NB4 (cell line): ENCODE results near the gene SLC49A4.

ENCODE experiments used
- CTCF ChIP-seq: IDR thresholded peaks from one replicate; pipeline ENCODE4 v1.5.1; 2012; ENCODE audit warnings: low read depth, low read length
- MYC ChIP-seq: IDR thresholded peaks from 2 replicates; pipeline ENCODE4 v1.6.1; 2011; ENCODE audit warnings: low read depth, low read length
- POLR2A ChIP-seq: IDR thresholded peaks from 2 replicates; pipeline ENCODE4 v1.6.1; 2011; ENCODE audit warnings: mild to moderate bottlenecking; ENCODE audit not compliant: insufficient read length; ENCODE audit errors: extremely low read depth
- TF ChIP-seq, protein P1 (sequence below): IDR thresholded peaks from 2 replicates; pipeline ENCODE4 v1.6.1; 2011; ENCODE audit warnings: low read depth, low read length

DNA sequence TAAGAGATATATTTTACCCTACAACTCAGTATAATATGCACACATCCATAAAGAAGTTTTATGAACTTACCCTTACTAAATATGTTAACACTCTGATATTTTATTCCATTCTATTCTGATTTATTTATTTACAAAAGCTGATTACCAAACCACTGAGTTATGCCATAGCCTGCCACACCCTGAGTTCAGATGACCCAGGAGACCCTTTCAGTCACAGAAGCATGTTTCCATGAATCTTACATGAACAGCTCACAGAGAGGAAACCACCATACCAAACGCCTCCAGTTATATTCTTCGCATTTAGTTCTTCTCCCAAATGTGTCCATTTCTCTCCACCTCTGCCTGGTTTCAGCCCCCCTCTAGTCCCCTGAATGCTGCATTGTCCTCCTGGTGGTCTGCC lies 129.2 kb downstream of the SLC49A4 start:
- TF ChIP-seq CTCF (no peak), POLR2A (no peak), MYC (no peak)
- TF ChIP-seq, protein P1, sequence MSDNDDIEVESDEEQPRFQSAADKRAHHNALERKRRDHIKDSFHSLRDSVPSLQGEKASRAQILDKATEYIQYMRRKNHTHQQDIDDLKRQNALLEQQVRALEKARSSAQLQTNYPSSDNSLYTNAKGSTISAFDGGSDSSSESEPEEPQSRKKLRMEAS: no peak
